Gastrocnemius medialis (tissue), 4 donors: ENCODE results near the gene NAP1L4. TPM values are rescaled to one million over a fixed set of nuclear protein-coding genes. Genes with fewer than 3 reads are reported as not detected.

Experiments
- ATAC-seq, 2 donors: fragments of 150-250 bp; one replicate each; pipeline ENCODE4 v1.9.1; 2016
- DNase-seq, 2 donors: peaks; one replicate each; pipeline ENCODE4 v3.0.0-alpha.2; 2019
- H3K27ac ChIP-seq, 4 donors: fragments of 200-600 bp; sonication (generic); 1 replicate in 1 of 4; 2 replicates in 3 of 4; pipeline ENCODE4 v1.5.1; 2016 to 2018; ENCODE audit warnings: mild to moderate bottlenecking in 2 of 4, moderate library complexity in 1 of 4
- H3K27me3 ChIP-seq, 3 donors: fragments of 200-600 bp; sonication (generic) in 2 of 3; 1 replicate in 1 of 3; 2 replicates in 2 of 3; pipeline versions ENCODE4 v1.5.1 to v1.6.0; 2016 to 2019; ENCODE audit warnings: mild to moderate bottlenecking in 1 of 3, moderate library complexity in 1 of 3
- H3K36me3 ChIP-seq, 2 donors: fragments of 200-600 bp; sonication (generic) in 1 of 2; one replicate each; pipeline ENCODE4 v1.5.1; 2017 to 2018
- H3K4me1 ChIP-seq, 2 donors: fragments of 200-600 bp; sonication (generic) in 1 of 2; one replicate each; pipeline ENCODE4 v1.5.1; 2016 to 2017; ENCODE audit warnings: mild to moderate bottlenecking in 2 of 2
- H3K4me3 ChIP-seq, 4 donors: fragments of 200-600 bp; sonication (generic) in 3 of 4; 1 replicate in 1 of 4; 2 replicates in 3 of 4; pipeline ENCODE4 v1.5.1; 2016 to 2019; ENCODE audit warnings: mild to moderate bottlenecking in 2 of 4
- H3K9me3 ChIP-seq, 3 donors: fragments of 200-600 bp; sonication (generic) in 2 of 3; 1 replicate in 1 of 3; 2 replicates in 2 of 3; pipeline ENCODE4 v1.5.1; 2016 to 2019
- POLR2A ChIP-seq, 2 donors: fragments of 450-650 bp; IDR thresholded peaks; one replicate each; pipeline ENCODE4 v1.6.1; 2017; ENCODE audit warnings: antibody characterized with exemption in 2 of 2, mild to moderate bottlenecking in 2 of 2, moderate library complexity in 2 of 2
- in situ Hi-C, 4 donors: fragments of 200-750 bp; cut with MboI; loops; one replicate each; pipeline versions ENCODE4 v1.15.0 to v1.8.0; 2017; ENCODE audit warnings: low sequenced_read_pairs in 4 of 4
- intact Hi-C: fragments of 100-400 bp; cut with DNase I; formaldehyde crosslinking; loops from one replicate; pipeline ENCODE4 v1.15.1; 2023; ENCODE audit warnings: low total_unique reads
- total RNA-seq, 4 donors: library from RNA; depleted of rRNA; stranded (reverse); fragments of >200 nt; gene quantifications; one replicate each; pipeline versions ENCODE4 v1.1.0 to v1.2.3, GENCODE V29; 2016
- TF ChIP-seq, protein P1 (sequence below), 5 experiments: fragments of 450-650 bp in 3 of 5; fragments of 200-600 bp in 2 of 5; sonication (generic) in 2 of 5; IDR thresholded peaks in 4 of 5; conservative IDR thresholded peaks in 1 of 5; 1 replicate in 4 of 5; 2 replicates in 1 of 5; pipeline ENCODE4 v1.5.1; 2016 to 2019; ENCODE audit warnings: antibody characterized with exemption in 5 of 5, mild to moderate bottlenecking in 3 of 5, moderate library complexity in 3 of 5

NAP1L4 gene
- total RNA-seq, 4 donors from 2014 or later, result 86.4 to 123 (median 111) TPM

DNA sequence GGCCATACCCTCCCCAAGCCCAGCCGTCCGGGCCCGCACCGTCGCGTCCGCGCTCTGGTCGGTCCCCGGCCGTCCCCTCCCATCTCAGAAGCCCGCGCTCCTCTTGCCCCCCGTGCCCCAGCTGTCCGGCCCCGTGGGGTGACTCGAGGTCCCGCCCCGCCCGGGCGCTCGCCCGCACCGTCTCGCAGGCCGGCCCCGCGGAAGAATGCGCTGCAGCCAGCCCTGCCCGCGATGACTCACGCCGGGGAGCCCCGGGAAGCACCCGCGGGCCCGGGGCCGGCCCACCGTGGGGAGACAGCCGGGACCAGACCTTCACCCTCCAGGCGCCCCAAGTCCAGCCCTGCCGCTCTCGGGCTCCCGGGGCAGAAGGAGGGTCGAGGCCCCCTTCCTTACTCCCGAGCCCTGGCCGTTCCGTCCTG, 62.6 kb downstream of the NAP1L4 start:
- in situ Hi-C loops, result no loop called here
- Histone ChIP-seq H3K36me3 (no peaks in the 10 kb centered on the region), H3K27me3 (peaks cover 27 to 43% (median 42%) of the 10 kb centered on the region in 3 donors), H3K4me1 (peaks cover 4 to 9% of the 10 kb centered on the region in 2 donors), H3K4me3 (peak overlapping the region; percentile 46 to 51 (median 49)), H3K27ac (no peak overlapping the region), H3K9me3 (no peaks in the 10 kb centered on the region)
- intact Hi-C loops, result no loop called here
- peak in 1 of 2 donors; percentile 14 for ATAC-seq
- no peak for TF ChIP-seq POLR2A (IDR thresholded peaks at IDR 0.05)
- TF ChIP-seq, protein P1, sequence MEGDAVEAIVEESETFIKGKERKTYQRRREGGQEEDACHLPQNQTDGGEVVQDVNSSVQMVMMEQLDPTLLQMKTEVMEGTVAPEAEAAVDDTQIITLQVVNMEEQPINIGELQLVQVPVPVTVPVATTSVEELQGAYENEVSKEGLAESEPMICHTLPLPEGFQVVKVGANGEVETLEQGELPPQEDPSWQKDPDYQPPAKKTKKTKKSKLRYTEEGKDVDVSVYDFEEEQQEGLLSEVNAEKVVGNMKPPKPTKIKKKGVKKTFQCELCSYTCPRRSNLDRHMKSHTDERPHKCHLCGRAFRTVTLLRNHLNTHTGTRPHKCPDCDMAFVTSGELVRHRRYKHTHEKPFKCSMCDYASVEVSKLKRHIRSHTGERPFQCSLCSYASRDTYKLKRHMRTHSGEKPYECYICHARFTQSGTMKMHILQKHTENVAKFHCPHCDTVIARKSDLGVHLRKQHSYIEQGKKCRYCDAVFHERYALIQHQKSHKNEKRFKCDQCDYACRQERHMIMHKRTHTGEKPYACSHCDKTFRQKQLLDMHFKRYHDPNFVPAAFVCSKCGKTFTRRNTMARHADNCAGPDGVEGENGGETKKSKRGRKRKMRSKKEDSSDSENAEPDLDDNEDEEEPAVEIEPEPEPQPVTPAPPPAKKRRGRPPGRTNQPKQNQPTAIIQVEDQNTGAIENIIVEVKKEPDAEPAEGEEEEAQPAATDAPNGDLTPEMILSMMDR (IDR thresholded peaks at IDR 0.05 in 4 of 5, conservative IDR thresholded peaks at IDR 0.05 in 1 of 5), result no peak
- DNase-seq, result no peak

DNA sequence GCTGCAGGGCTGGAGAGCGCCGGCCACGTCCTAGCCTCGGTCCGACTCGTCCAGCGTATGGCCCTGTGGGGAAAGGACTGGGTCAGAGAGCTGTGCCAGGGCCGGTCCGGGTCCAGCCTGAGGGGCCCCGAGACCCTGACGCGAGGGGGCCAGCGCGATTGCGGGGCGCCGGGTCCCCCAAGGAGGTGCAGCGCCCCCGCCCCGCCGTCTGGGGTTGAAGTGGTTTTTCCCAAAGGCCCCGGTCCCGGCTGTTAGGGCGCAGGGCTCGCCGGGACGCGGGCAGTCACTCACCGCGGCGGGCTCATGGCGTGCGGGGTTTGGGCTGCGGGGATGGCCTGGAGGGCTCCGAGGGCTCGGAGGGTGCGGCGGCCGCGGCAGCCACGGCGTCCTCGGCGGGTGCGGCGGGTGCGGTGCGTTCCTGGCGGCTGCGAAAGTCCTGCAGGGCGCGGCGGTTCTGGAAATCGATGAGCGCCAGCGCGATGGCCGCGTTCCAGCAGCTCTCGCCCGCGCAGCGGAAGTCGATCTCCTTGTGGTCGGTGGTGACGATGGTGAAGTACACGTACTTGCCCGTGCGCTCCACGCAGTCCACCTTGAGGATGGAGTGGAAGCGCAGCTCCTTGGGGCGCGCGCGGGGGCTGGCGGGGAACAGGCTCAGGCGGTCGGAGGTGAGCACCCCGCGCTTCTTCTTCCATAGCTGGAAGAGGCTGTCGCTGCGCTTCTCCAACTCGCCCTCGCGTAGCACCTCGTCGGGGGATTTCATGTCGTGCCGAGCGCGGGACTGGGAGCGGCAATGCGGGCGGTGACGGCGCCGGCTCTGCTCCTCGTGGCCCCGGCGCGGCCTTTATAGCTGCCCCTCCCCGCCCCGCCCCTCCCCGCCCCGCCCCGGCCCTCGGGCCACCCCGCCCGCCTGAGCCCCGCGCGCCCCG, 63.3 kb downstream of the NAP1L4 start, which contains the start of gene PHLDA2:
Gene PHLDA2 (minus strand): TSS at position 816 of the 926 bp plus-strand sequence. CDS start 56 bp downstream, at position 760.
- TF ChIP-seq, protein P1 (IDR thresholded peaks at IDR 0.05 in 4 of 5, conservative IDR thresholded peaks at IDR 0.05 in 1 of 5), result no peak
- TF ChIP-seq POLR2A (IDR thresholded peaks at IDR 0.05), result peak; percentile 18 to 29
- H3K36me3 ChIP-seq, result no peaks in the 10 kb centered on the region
- in situ Hi-C loops, result no loop called here
- H3K9me3 ChIP-seq, result no peaks in the 10 kb centered on the region
- DNase-seq (no peak), ATAC-seq (peak in 1 of 2 donors; percentile 28)
- peaks cover 4 to 9% of the 10 kb centered on the region in 2 donors for H3K4me1 ChIP-seq
- intact Hi-C loops, result no loop called here
- peaks cover 27 to 43% (median 42%) of the 10 kb centered on the region in 3 donors for H3K27me3 ChIP-seq
- H3K4me3 ChIP-seq, result peak within 1 kb of the TSS; percentile 46 to 61 (median 49)
- no peak within 1 kb of the TSS for H3K27ac ChIP-seq

DNA sequence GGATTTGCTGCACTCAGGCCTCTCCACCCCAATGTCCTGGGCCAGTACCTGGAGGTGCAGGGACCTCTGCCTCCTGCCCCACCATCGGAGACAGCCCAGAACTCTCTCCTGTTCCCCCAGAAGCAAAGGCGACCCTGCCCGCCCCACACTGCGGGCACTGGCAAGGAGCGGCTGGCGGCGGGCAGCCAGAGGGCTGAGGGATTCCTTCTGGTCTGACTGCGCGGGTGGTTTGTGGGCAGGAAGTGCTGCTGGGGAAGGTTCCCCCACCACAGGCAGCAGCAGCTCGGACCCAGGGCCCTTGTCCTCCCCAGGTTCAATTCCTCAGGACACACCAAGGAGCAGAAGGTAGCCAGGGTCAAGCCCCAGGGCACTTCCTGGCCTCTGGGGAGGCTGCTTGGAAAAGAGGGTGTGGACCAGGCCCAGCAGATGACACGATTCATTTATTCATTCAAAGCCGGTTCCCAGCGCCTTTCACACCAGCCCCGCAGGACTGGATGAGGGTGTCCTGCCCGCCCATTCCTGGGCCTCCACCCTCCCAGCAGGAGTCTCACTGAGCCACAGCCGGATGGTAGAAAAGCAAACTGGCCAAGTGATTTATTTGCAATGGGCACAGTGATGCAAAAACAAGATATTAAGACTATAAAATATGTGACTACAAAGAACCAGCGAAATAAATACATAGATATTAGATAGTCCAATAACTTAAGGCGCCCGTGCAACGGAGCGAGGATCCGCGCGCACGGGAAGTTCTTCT, 64.1 kb downstream of the NAP1L4 start:
- H3K4me1 ChIP-seq, result peaks cover 4 to 9% of the 10 kb centered on the region in 2 donors
- no peak for TF ChIP-seq POLR2A (IDR thresholded peaks at IDR 0.05)
- TF ChIP-seq, protein P1 (IDR thresholded peaks at IDR 0.05 in 4 of 5, conservative IDR thresholded peaks at IDR 0.05 in 1 of 5), result no peak
- in situ Hi-C loops, result no loop called here
- peak overlapping the region in 2 of 4 donors; percentile 47 to 51 for H3K4me3 ChIP-seq
- H3K9me3 ChIP-seq, result no peaks in the 10 kb centered on the region
- no peak for DNase-seq
- no peak overlapping the region for H3K27ac ChIP-seq
- peaks cover 27 to 43% (median 42%) of the 10 kb centered on the region in 3 donors for H3K27me3 ChIP-seq
- intact Hi-C loops, result no loop called here
- no peak for ATAC-seq
- H3K36me3 ChIP-seq, result no peaks in the 10 kb centered on the region

DNA sequence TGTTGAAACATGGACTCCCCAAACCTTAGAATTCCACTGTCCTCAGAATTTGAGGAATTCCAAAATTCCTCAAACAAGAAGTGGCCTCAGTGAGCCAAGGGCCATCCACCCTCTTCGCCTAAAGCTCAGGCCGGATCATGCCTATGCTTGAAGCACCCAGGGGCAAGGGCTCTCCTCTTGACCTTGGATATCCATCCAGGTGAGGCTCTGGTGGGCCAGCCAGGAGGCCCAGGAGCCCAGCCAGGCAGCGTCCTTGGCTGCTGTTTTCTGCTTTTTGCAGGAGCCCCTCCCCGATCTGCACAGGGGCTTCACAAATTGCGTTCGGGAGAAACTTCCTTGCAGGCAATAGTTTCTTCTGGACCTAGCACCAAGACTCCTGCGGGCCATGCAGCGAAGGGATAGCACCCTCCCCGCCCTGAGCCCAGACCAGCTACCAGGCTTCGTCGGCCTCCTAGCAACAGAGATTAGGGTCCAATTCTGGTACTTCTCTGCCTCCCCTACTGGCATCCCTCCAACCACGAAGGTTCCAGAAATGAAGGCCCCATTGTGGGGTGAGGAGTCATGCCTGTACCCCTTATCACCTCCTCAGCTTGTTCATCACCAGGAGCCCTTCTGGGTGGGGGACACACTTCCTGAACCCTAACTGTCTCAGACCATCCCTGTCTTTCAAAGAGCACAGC, 64.9 kb downstream of the NAP1L4 start:
- no peak overlapping the region for H3K4me3 ChIP-seq
- in situ Hi-C loops (no loop called here), intact Hi-C loops (no loop called here)
- ATAC-seq (no peak), DNase-seq (no peak)
- H3K36me3 ChIP-seq, result no peaks in the 10 kb centered on the region
- no peak overlapping the region for H3K27ac ChIP-seq
- no peaks in the 10 kb centered on the region for H3K9me3 ChIP-seq
- TF ChIP-seq, protein P1 (IDR thresholded peaks at IDR 0.05 in 4 of 5, conservative IDR thresholded peaks at IDR 0.05 in 1 of 5), result no peak
- TF ChIP-seq POLR2A (IDR thresholded peaks at IDR 0.05), result no peak
- H3K27me3 ChIP-seq, result peaks cover 27 to 43% (median 42%) of the 10 kb centered on the region in 3 donors
- H3K4me1 ChIP-seq, result peaks cover 4 to 9% of the 10 kb centered on the region in 2 donors
